Immature natural killer cell (primary cell): ENCODE measurements around the gene RWDD3. TPM values are rescaled to one million over a fixed set of nuclear protein-coding genes. Genes with fewer than 3 reads are reported as not detected.

Experiments
- DNase-seq, 3 donors: peaks; one replicate each; pipeline ENCODE4 v3.0.0; 2022; ENCODE audit warnings: mixed read lengths in 1 of 3
- H3K27ac Mint-ChIP-seq, 6 donors: one replicate each; pipeline ENCODE4 v1.8.0; 2020; ENCODE audit warnings: mixed read lengths in 6 of 6, mild to moderate bottlenecking in 5 of 6, inconsistent platforms in 4 of 6, moderate library complexity in 3 of 6
- H3K27me3 Mint-ChIP-seq, 3 donors: one replicate each; pipeline ENCODE4 v1.8.0; 2020 to 2021; ENCODE audit warnings: low read depth in 3 of 3, mild to moderate bottlenecking in 3 of 3, mixed read lengths in 3 of 3, moderate library complexity in 3 of 3, inconsistent platforms in 1 of 3
- H3K36me3 Mint-ChIP-seq, 3 donors: one replicate each; pipeline ENCODE4 v1.8.0; 2020; ENCODE audit warnings: mixed read lengths in 3 of 3, inconsistent platforms in 2 of 3, mild to moderate bottlenecking in 2 of 3
- H3K4me1 Mint-ChIP-seq, 2 donors: one replicate each; pipeline ENCODE4 v1.8.0; 2020; ENCODE audit warnings: inconsistent platforms in 2 of 2, mild to moderate bottlenecking in 2 of 2, mixed read lengths in 2 of 2, moderate library complexity in 1 of 2
- H3K4me3 Mint-ChIP-seq, 5 donors: one replicate each; pipeline ENCODE4 v1.8.0; 2020; ENCODE audit warnings: mild to moderate bottlenecking in 5 of 5, mixed read lengths in 5 of 5, inconsistent platforms in 3 of 5, moderate library complexity in 3 of 5
- H3K9me3 Mint-ChIP-seq, 6 donors: one replicate each; pipeline ENCODE4 v1.8.0; 2020; ENCODE audit warnings: mild to moderate bottlenecking in 6 of 6, mixed read lengths in 6 of 6, inconsistent platforms in 4 of 6, moderate library complexity in 3 of 6
- polyA plus RNA-seq, 3 donors: library from polyadenylated mRNA; unstranded; fragments of 300-500 nt; fragmentation: Illumina TruSeq; gene quantifications; one replicate each; pipeline ENCODE4 v1.2.3, GENCODE V29; 2021

RWDD3 gene
- polyA plus RNA-seq, 3 donors from 2014 or later = 26.4 to 40.3 (median 31.9) TPM

GRCh38 chr1:95217371-95217770, 16.6 kb upstream of the RWDD3 start:
- Mint-ChIP-seq H3K27me3 (peaks cover 0 to 26% (median 2%) of the 10 kb centered on the region in 3 donors), H3K4me1 (no peaks in the 10 kb centered on the region), H3K4me3 (no peak overlapping the region), H3K36me3 (no peaks in the 10 kb centered on the region), H3K27ac (no peak overlapping the region), H3K9me3 (peaks cover 0 to 13% (median 0%) of the 10 kb centered on the region in 6 donors)
- DNase-seq = no peak

- Mint-ChIP-seq H3K9me3 (peaks cover 0 to 6% (median 0%) of the 10 kb centered on the region in 6 donors), H3K36me3 (no peaks in the 10 kb centered on the region), H3K4me3 (no peak overlapping the region), H3K27ac (no peak overlapping the region), H3K4me1 (no peaks in the 10 kb centered on the region), H3K27me3 (peaks cover 2 to 22% (median 2%) of the 10 kb centered on the region in 3 donors)
- no peak for DNase-seq
These were observed 14.6 kb upstream of the RWDD3 start for GRCh38 chr1:95219407-95219806.

- Mint-ChIP-seq H3K9me3 (peaks cover 0 to 5% (median 0%) of the 10 kb centered on the region in 6 donors), H3K4me1 (no peaks in the 10 kb centered on the region), H3K27me3 (peaks cover 2 to 22% (median 4%) of the 10 kb centered on the region in 3 donors), H3K4me3 (no peak overlapping the region), H3K27ac (no peak overlapping the region), H3K36me3 (no peaks in the 10 kb centered on the region)
- DNase-seq = no peak
These were observed 12.7 kb upstream of the RWDD3 start for GRCh38 chr1:95221306-95221705.

GRCh38 chr1:95222629-95223028, 11.4 kb upstream of the RWDD3 start:
- H3K27me3 Mint-ChIP-seq = peaks cover 3 to 19% (median 4%) of the 10 kb centered on the region in 3 donors
- no peak for DNase-seq

GRCh38 chr1:95223110-95223509, 10.9 kb upstream of the RWDD3 start:
- no peaks in the 10 kb centered on the region for H3K4me1 Mint-ChIP-seq
- H3K4me3 Mint-ChIP-seq = no peak overlapping the region
- no peak overlapping the region for H3K27ac Mint-ChIP-seq
- DNase-seq = no peak
- H3K9me3 Mint-ChIP-seq = peaks cover 0 to 4% (median 0%) of the 10 kb centered on the region in 6 donors
- H3K27me3 Mint-ChIP-seq = peaks cover 3 to 20% (median 4%) of the 10 kb centered on the region in 3 donors
- H3K36me3 Mint-ChIP-seq = peaks cover 0 to 5% (median 0%) of the 10 kb centered on the region in 3 donors

More at GRCh38 chr1:95222629-95223028, 11.4 kb upstream of the RWDD3 start:
- H3K36me3 Mint-ChIP-seq = peaks cover 0 to 5% (median 0%) of the 10 kb centered on the region in 3 donors
- H3K27ac Mint-ChIP-seq = no peak overlapping the region
- H3K4me1 Mint-ChIP-seq = no peaks in the 10 kb centered on the region
- H3K4me3 Mint-ChIP-seq = no peak overlapping the region
- peaks cover 0 to 4% (median 0%) of the 10 kb centered on the region in 6 donors for H3K9me3 Mint-ChIP-seq

- no peak overlapping the region for H3K27ac Mint-ChIP-seq
- H3K9me3 Mint-ChIP-seq = no peaks in the 10 kb centered on the region
- no peak for DNase-seq
- H3K27me3 Mint-ChIP-seq = peaks cover 4 to 21% (median 11%) of the 10 kb centered on the region in 3 donors
- no peak overlapping the region for H3K4me3 Mint-ChIP-seq
- no peaks in the 10 kb centered on the region for H3K4me1 Mint-ChIP-seq
- peaks cover 0 to 5% (median 0%) of the 10 kb centered on the region in 3 donors for H3K36me3 Mint-ChIP-seq
These were observed 7.0 kb upstream of the RWDD3 start for GRCh38 chr1:95226781-95227660.

GRCh38 chr1:95229037-95229436, 5.0 kb upstream of the RWDD3 start:
- Mint-ChIP-seq H3K4me3 (no peak overlapping the region), H3K9me3 (no peaks in the 10 kb centered on the region), H3K4me1 (peaks cover 8 to 11% of the 10 kb centered on the region in 2 donors), H3K27ac (no peak overlapping the region), H3K27me3 (peaks cover 3 to 23% (median 11%) of the 10 kb centered on the region in 3 donors), H3K36me3 (peaks cover 0 to 5% (median 0%) of the 10 kb centered on the region in 3 donors)
- DNase-seq = no peak

- peaks cover 10 to 14% of the 10 kb centered on the region in 2 donors for H3K4me1 Mint-ChIP-seq
- H3K9me3 Mint-ChIP-seq = no peaks in the 10 kb centered on the region
- no peak overlapping the region for H3K27ac Mint-ChIP-seq
- H3K36me3 Mint-ChIP-seq = peaks cover 0 to 5% (median 0%) of the 10 kb centered on the region in 3 donors
- no peak overlapping the region for H3K4me3 Mint-ChIP-seq
- peaks cover 6 to 23% (median 11%) of the 10 kb centered on the region in 3 donors for H3K27me3 Mint-ChIP-seq
- no peak for DNase-seq
These were observed 4.3 kb upstream of the RWDD3 start for GRCh38 chr1:95229706-95230105.

GRCh38 chr1:95230256-95230655, 3.8 kb upstream of the RWDD3 start:
- Mint-ChIP-seq H3K27me3 (peaks cover 7 to 23% (median 11%) of the 10 kb centered on the region in 3 donors), H3K27ac (no peak overlapping the region), H3K4me1 (peaks cover 11 to 16% of the 10 kb centered on the region in 2 donors), H3K4me3 (no peak overlapping the region), H3K9me3 (no peaks in the 10 kb centered on the region), H3K36me3 (peaks cover 0 to 5% (median 0%) of the 10 kb centered on the region in 3 donors)
- DNase-seq = no peak

GRCh38 chr1:95230768-95231191, 3.2 kb upstream of the RWDD3 start:
- Mint-ChIP-seq H3K27me3 (peaks cover 7 to 21% (median 13%) of the 10 kb centered on the region in 3 donors), H3K4me1 (peaks cover 16 to 20% of the 10 kb centered on the region in 2 donors), H3K27ac (no peak overlapping the region), H3K4me3 (no peak overlapping the region), H3K36me3 (peaks cover 0 to 5% (median 0%) of the 10 kb centered on the region in 3 donors), H3K9me3 (no peaks in the 10 kb centered on the region)
- DNase-seq = no peak

- Mint-ChIP-seq H3K9me3 (no peaks in the 10 kb centered on the region), H3K27me3 (peaks cover 5 to 18% (median 12%) of the 10 kb centered on the region in 3 donors), H3K4me3 (peak overlapping the region; percentile 87 to 93 (median 90)), H3K27ac (peak overlapping the region in 4 of 6 donors; percentile 65 to 86 (median 66)), H3K4me1 (peaks cover 29 to 39% of the 10 kb centered on the region in 2 donors), H3K36me3 (peaks cover 0 to 5% (median 0%) of the 10 kb centered on the region in 3 donors)
- DNase-seq = no peak
These were observed 1.2 kb upstream of the RWDD3 start for GRCh38 chr1:95232646-95233318.

- H3K36me3 Mint-ChIP-seq = peaks cover 0 to 5% (median 0%) of the 10 kb centered on the region in 3 donors
- peaks cover 6 to 14% (median 12%) of the 10 kb centered on the region in 3 donors for H3K27me3 Mint-ChIP-seq
- H3K9me3 Mint-ChIP-seq = no peaks in the 10 kb centered on the region
- peak overlapping the region; percentile 66 to 91 (median 83) for H3K27ac Mint-ChIP-seq
- peak overlapping the region; percentile 87 to 93 (median 90) for H3K4me3 Mint-ChIP-seq
- no peak for DNase-seq
- H3K4me1 Mint-ChIP-seq = peaks cover 30 to 41% of the 10 kb centered on the region in 2 donors
These were observed 682 bp upstream of the RWDD3 start for GRCh38 chr1:95233319-95233736.

- Mint-ChIP-seq H3K27ac (peak overlapping the region in 5 of 6 donors; percentile 10 to 71 (median 50)), H3K27me3 (peaks cover 2 to 6% (median 3%) of the 10 kb centered on the region in 3 donors), H3K4me3 (peak overlapping the region in 3 of 5 donors; percentile 54 to 74 (median 59)), H3K36me3 (peaks cover 11 to 23% (median 20%) of the 10 kb centered on the region in 3 donors), H3K4me1 (peaks cover 38 to 62% of the 10 kb centered on the region in 2 donors), H3K9me3 (no peaks in the 10 kb centered on the region)
- DNase-seq = no peak
These were observed 3.0 kb downstream of the RWDD3 start for GRCh38 chr1:95236784-95237575.
